Lower leg skin (tissue), 3 donors: ENCODE data around the gene MAP3K19.

Experiments
- CTCF ChIP-seq, 3 donors: fragments of 450-650 bp; IDR thresholded peaks; one replicate each; pipeline ENCODE4 v1.5.1; 2016; ENCODE audit warnings: antibody characterized with exemption in 3 of 3, mild to moderate bottlenecking in 3 of 3, moderate library complexity in 2 of 3
- POLR2A ChIP-seq, 2 donors: fragments of 450-650 bp; IDR thresholded peaks; one replicate each; pipeline ENCODE4 v1.6.1; 2016 to 2017; ENCODE audit warnings: antibody characterized with exemption in 2 of 2, mild to moderate bottlenecking in 1 of 2, moderate library complexity in 1 of 2

GRCh38 chr2:134949981-134950708 lies 97.1 kb downstream of the MAP3K19 start:
- TF ChIP-seq CTCF (IDR thresholded peaks at IDR 0.05) (no peak), POLR2A (IDR thresholded peaks at IDR 0.05) (no peak)
